Measurements from ENCODE around the gene IKBKG. TPM values are rescaled to one million over a fixed set of nuclear protein-coding genes. Genes with fewer than 3 reads are reported as not detected.
A peak's percentile ranks its signal among the peaks of the same experiment; 100 is the strongest.
"Not testable (repeated sequence)": the region's sequence is repeated elsewhere in the genome, so short reads cannot be mapped to it uniquely, and the experiment has no call there.

Gene IKBKG
- total RNA-seq, 1 donor from 2014 or later = 25.0 TPM

DNA sequence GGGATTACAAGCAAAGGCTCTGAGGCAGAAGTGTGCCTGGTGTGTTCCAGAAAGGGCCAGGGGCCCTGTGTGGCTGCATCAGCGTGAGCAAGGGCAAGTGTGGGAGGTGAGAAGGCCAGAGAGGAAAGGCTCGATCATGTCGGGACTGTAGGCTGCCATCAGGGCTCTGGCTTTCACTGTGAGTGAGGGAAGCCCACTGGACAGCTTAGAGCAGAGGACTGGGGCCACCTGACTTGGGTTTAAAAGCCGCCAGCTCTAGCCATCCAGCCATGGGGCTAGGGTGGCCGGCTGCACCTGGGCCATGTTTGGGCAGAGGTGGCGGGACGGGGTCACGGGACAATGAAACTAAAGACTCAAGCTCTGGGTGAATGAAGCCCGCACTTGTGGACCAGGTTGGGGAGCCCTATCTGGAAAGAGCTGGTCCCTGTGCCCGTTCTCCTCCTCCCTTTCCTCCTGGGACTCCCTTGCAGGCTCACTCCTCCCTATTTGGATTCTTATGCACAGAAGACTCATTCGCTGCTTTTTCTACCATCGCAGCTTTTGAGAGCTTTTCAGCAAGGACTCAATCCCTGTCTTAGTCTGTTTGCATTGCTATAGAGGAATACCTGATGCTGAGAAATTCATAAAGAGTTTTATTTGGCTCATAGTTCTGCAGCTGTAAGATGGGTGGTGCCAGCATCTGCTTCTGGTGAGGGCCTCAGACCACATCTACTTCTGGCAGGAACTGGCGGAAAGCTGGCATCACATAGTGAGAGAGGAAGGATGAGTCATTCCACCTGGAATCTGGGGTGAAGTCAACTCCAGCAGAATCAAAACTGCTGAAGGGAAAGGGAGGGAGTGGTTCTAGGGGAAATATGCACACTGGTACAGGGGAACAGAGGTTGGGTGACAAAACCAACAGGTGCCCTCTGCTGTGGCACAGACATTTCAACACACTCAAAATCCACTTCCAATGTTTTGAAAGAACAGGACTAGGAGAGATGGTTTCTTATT, 56.3 kb downstream of the IKBKG start:
- no peak for TF ChIP-seq CTCF (IDR thresholded peaks at IDR 0.05)
- peaks cover 7% of the 10 kb centered on the region for H3K9me3 Mint-ChIP-seq (ENCODE audit: unreplicated experiment)
- no peaks in the 10 kb centered on the region for H3K27me3 Mint-ChIP-seq (ENCODE audit: unreplicated experiment)
- H3K4me3 Mint-ChIP-seq (ENCODE audit: unreplicated experiment) = no peak overlapping the region
- peak; percentile 84 for DNase-seq (ENCODE audit: extremely low spot score, unreplicated experiment)
- H3K27ac Mint-ChIP-seq (ENCODE audit: unreplicated experiment) = peak overlapping the region; percentile 68
- no peaks in the 10 kb centered on the region for H3K36me3 Mint-ChIP-seq (ENCODE audit: unreplicated experiment)
- H3K4me1 Mint-ChIP-seq (ENCODE audit: unreplicated experiment) = peaks cover 33% of the 10 kb centered on the region

GRCh38 chrX:154605566-154605965, 58.1 kb downstream of the IKBKG start:
- Mint-ChIP-seq H3K27me3 (ENCODE audit: unreplicated experiment) (no peaks in the 10 kb centered on the region), H3K4me1 (ENCODE audit: unreplicated experiment) (peaks cover 25% of the 10 kb centered on the region), H3K9me3 (ENCODE audit: unreplicated experiment) (peaks cover 7% of the 10 kb centered on the region), H3K36me3 (ENCODE audit: unreplicated experiment) (no peaks in the 10 kb centered on the region), H3K4me3 (ENCODE audit: unreplicated experiment) (no peak overlapping the region), H3K27ac (ENCODE audit: unreplicated experiment) (no peak overlapping the region)
- no peak for TF ChIP-seq CTCF (IDR thresholded peaks at IDR 0.05)
- peak; percentile 36 for DNase-seq (ENCODE audit: extremely low spot score, unreplicated experiment)

DNA sequence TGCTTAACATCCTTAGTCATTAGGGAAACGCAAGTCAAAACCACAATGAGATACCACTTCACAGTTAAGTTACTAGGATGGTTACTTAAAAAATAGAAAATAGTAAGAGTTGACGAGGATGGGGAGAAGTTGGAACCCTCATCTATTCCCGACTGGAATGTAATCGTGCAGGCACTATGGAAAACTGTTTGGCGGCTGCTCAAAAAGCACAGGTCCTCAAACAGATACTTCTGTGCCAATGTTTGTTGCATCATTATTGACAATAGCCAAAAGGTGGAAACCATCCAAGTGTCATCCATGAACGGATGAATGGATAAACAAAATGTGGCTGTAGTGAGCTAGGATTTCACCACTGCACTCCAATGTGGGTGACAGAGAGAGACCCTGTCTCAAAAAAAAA, 60.0 kb downstream of the IKBKG start:
- H3K4me1 Mint-ChIP-seq (ENCODE audit: unreplicated experiment) = peaks cover 16% of the 10 kb centered on the region
- no peak for TF ChIP-seq CTCF (IDR thresholded peaks at IDR 0.05)
- DNase-seq (ENCODE audit: extremely low spot score, unreplicated experiment) = peak; percentile 4
- H3K27ac Mint-ChIP-seq (ENCODE audit: unreplicated experiment) = no peak overlapping the region
- no peak overlapping the region for H3K4me3 Mint-ChIP-seq (ENCODE audit: unreplicated experiment)
- peaks cover 7% of the 10 kb centered on the region for H3K9me3 Mint-ChIP-seq (ENCODE audit: unreplicated experiment)
- no peaks in the 10 kb centered on the region for H3K27me3 Mint-ChIP-seq (ENCODE audit: unreplicated experiment)
- no peaks in the 10 kb centered on the region for H3K36me3 Mint-ChIP-seq (ENCODE audit: unreplicated experiment)

- H3K4me3 Mint-ChIP-seq (ENCODE audit: unreplicated experiment); H3K9me3 Mint-ChIP-seq (ENCODE audit: unreplicated experiment); H3K36me3 Mint-ChIP-seq (ENCODE audit: unreplicated experiment); H3K27me3 Mint-ChIP-seq (ENCODE audit: unreplicated experiment); H3K27ac Mint-ChIP-seq (ENCODE audit: unreplicated experiment): not testable (repeated sequence)
- DNase-seq (ENCODE audit: extremely low spot score, unreplicated experiment) = peak; percentile 69
- H3K4me1 Mint-ChIP-seq (ENCODE audit: unreplicated experiment) = peaks cover 16% of the 10 kb centered on the region
Measured at GRCh38 chrX:154607976-154608375, 60.6 kb downstream of the IKBKG start.

DNA sequence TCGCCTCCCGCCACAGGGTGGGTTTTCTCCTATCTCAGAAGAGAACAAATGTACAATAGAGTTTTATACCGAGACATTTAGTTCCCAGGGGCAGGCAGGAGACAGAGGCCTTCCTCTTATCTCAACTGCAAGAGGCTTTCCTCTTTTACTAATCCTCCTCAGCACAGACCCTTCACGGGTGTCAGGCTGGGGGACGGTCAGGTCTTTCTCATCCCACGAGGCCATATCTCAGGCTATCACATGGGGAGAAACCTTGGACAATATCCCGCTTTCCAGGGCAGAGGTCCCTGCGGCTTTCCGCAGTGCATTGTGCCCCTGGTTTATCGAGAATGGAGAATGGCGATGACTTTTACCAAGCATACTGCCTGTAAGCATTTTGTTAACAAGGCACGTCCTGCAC, 61.4 kb downstream of the IKBKG start:
- H3K27ac Mint-ChIP-seq (ENCODE audit: unreplicated experiment); H3K27me3 Mint-ChIP-seq (ENCODE audit: unreplicated experiment); H3K9me3 Mint-ChIP-seq (ENCODE audit: unreplicated experiment); H3K4me1 Mint-ChIP-seq (ENCODE audit: unreplicated experiment); DNase-seq (ENCODE audit: extremely low spot score, unreplicated experiment); H3K36me3 Mint-ChIP-seq (ENCODE audit: unreplicated experiment); H3K4me3 Mint-ChIP-seq (ENCODE audit: unreplicated experiment): not testable (repeated sequence)

- DNase-seq (ENCODE audit: extremely low spot score, unreplicated experiment); H3K4me3 Mint-ChIP-seq (ENCODE audit: unreplicated experiment); H3K27ac Mint-ChIP-seq (ENCODE audit: unreplicated experiment); H3K36me3 Mint-ChIP-seq (ENCODE audit: unreplicated experiment); H3K9me3 Mint-ChIP-seq (ENCODE audit: unreplicated experiment); H3K27me3 Mint-ChIP-seq (ENCODE audit: unreplicated experiment); H3K4me1 Mint-ChIP-seq (ENCODE audit: unreplicated experiment): not testable (repeated sequence)
Measured at GRCh38 chrX:154611146-154611545, 63.7 kb downstream of the IKBKG start.

GRCh38 chrX:154613586-154613985, 66.2 kb downstream of the IKBKG start:
- H3K9me3 Mint-ChIP-seq (ENCODE audit: unreplicated experiment); H3K4me3 Mint-ChIP-seq (ENCODE audit: unreplicated experiment); H3K4me1 Mint-ChIP-seq (ENCODE audit: unreplicated experiment); DNase-seq (ENCODE audit: extremely low spot score, unreplicated experiment); H3K27ac Mint-ChIP-seq (ENCODE audit: unreplicated experiment); H3K36me3 Mint-ChIP-seq (ENCODE audit: unreplicated experiment); H3K27me3 Mint-ChIP-seq (ENCODE audit: unreplicated experiment): not testable (repeated sequence)
